K562 (cell line): ENCODE results near the gene ALG1L2. TPM values are rescaled to one million over a fixed set of nuclear protein-coding genes. Genes with fewer than 3 reads are reported as not detected.
A peak's percentile ranks its signal among the peaks of the same experiment; 100 is the strongest.
"Not testable (repeated sequence)": the region's sequence is repeated elsewhere in the genome, so short reads cannot be mapped to it uniquely, and the experiment has no call there.

ENCODE experiments used
- ATAC-seq: fragments of 200-7000 bp; cut with Tn5 transposase; 3 replicates; pipeline ENCODE4 v1.9.1; 2020; ENCODE audit warnings: moderate library complexity
- BruUV-seq: library from RNA; stranded (reverse); fragments of 400-500 nt; replicated peaks from 2 replicates; lab custom pipeline; 2021; lab: Mats Ljungman, UMichigan
- CTCF ChIA-PET: fragments of 300-600 bp; formaldehyde crosslinking; extraction: SDS; loops from one replicate; lab custom pipeline; 2021; ENCODE audit warnings: low intra/inter-chr PET ratio; lab: Yijun Ruan, JAX
- POLR2A ChIA-PET: fragments of 300-600, 350-650 bp; sonication (Branson Sonifier 250); formaldehyde crosslinking; extraction: SDS; loops from one replicate; lab custom pipeline; 2021; ENCODE audit warnings: antibody characterized with exemption, inconsistent platforms; lab: Yijun Ruan, JAX
- DNase-seq, 4 experiments: peaks; one replicate each; pipeline versions ENCODE4 v3.0.0 to v3.0.0-alpha.2; 2011 to 2018; ENCODE audit warnings: low spot score in 3 of 4, mixed read lengths in 3 of 4; ENCODE audit errors: extremely low read depth in 1 of 4
- FAIRE-seq: peaks from 2 replicates; lab custom pipeline; 2011; peaks lifted over from hg19 to GRCh38; lab: Jason Lieb, UNC
- H2AFZ ChIP-seq: 2 replicates; pipeline ENCODE4 v1.6.0; 2011; ENCODE audit warnings: low read depth, low read length, control low read depth, inconsistent platforms
- H3K27ac ChIP-seq: fragments of 200-600 bp; 3 replicates; pipeline ENCODE4 v1.8.0; 2011; ENCODE audit warnings: low read depth, mild to moderate bottlenecking, control low read depth, inconsistent platforms, low read length, moderate library complexity, mixed read lengths; ENCODE audit errors: extremely low read depth
- H3K27me3 ChIP-seq, 2 experiments: fragments of 300-600 bp in 1 of 2; 2 replicates in 1 of 2; 3 replicates in 1 of 2; pipeline versions ENCODE4 v1.6.0 to v1.8.0; 2011; ENCODE audit warnings: inconsistent platforms in 2 of 2, low read length in 2 of 2, mild to moderate bottlenecking in 1 of 2, mixed read lengths in 1 of 2, moderate library complexity in 1 of 2; ENCODE audit not compliant: control insufficient read depth in 2 of 2, insufficient read depth in 2 of 2
- H3K36me3 ChIP-seq: fragments of 300-600 bp; 3 replicates; pipeline ENCODE4 v1.8.0; 2011; ENCODE audit warnings: mild to moderate bottlenecking, low read length, inconsistent platforms; ENCODE audit not compliant: control insufficient read depth, insufficient read depth
- H3K4me1 ChIP-seq, 2 experiments: fragments of 200-600 bp in 1 of 2; replicated peaks in 1 of 2; 2 replicates in 1 of 2; 3 replicates in 1 of 2; pipeline versions ENCODE4 v1.5.1 to v1.8.0; 2011; ENCODE audit warnings: inconsistent platforms in 2 of 2, low read length in 2 of 2, mild to moderate bottlenecking in 1 of 2, mixed read lengths in 1 of 2, moderate library complexity in 1 of 2; ENCODE audit not compliant: control insufficient read depth in 2 of 2, insufficient read depth in 2 of 2
- H3K4me2 ChIP-seq: 2 replicates; pipeline ENCODE4 v1.6.1; 2011; ENCODE audit warnings: low read length, control low read depth, inconsistent platforms, mixed read lengths; ENCODE audit not compliant: insufficient read depth
- H3K4me3 ChIP-seq: fragments of 200-600 bp; sonication (generic), shearing (Covaris generic); 2 replicates; pipeline ENCODE4 v1.5.1; 2016; ENCODE audit warnings: control low read depth, inconsistent platforms
- H3K79me2 ChIP-seq: fragments of 200-600 bp; 3 replicates; pipeline ENCODE4 v1.8.0; 2011; ENCODE audit warnings: low read length, inconsistent platforms; ENCODE audit not compliant: control insufficient read depth, insufficient read depth
- H3K9ac ChIP-seq, 2 experiments: 2 replicates each; pipeline versions ENCODE4 v1.6.0 to v1.6.1; 2011; ENCODE audit warnings: low read depth in 2 of 2, low read length in 2 of 2, control low read depth in 1 of 2, inconsistent platforms in 1 of 2, mild to moderate bottlenecking in 1 of 2, mixed read lengths in 1 of 2; ENCODE audit not compliant: insufficient read depth in 1 of 2
- H3K9me1 ChIP-seq: one replicate; pipeline ENCODE4 v1.6.0; 2011; ENCODE audit warnings: inconsistent platforms, mild to moderate bottlenecking, low read length, moderate library complexity; ENCODE audit not compliant: control insufficient read depth, insufficient read depth
- H3K9me3 ChIP-seq: replicated peaks from 2 replicates; pipeline ENCODE4 v1.5.1; 2011; ENCODE audit warnings: low read depth, low read length, inconsistent platforms; ENCODE audit not compliant: control insufficient read depth, insufficient read depth
- H4K20me1 ChIP-seq: replicated peaks from 2 replicates; pipeline ENCODE4 v1.6.1; 2011; ENCODE audit warnings: low read length, inconsistent platforms, mixed read lengths; ENCODE audit not compliant: control insufficient read depth, insufficient read depth
- CC2D1A ChIP-seq: fragments of 450-650 bp; IDR thresholded peaks from 2 replicates; pipeline ENCODE4 v1.6.1; 2017; ENCODE audit warnings: mild to moderate bottlenecking
- DEAF1 ChIP-seq: fragments of 450-650 bp; formaldehyde crosslinking; IDR thresholded peaks from 2 replicates; pipeline ENCODE4 v1.4.0; 2020; ENCODE audit warnings: mild to moderate bottlenecking, moderate library complexity
- KDM1A ChIP-seq, 2 experiments: fragments of 450-650 bp; IDR thresholded peaks; 2 replicates each; pipeline ENCODE4 v1.6.1; 2016; ENCODE audit warnings: mild to moderate bottlenecking in 2 of 2
- SMC3 ChIP-seq: conservative IDR thresholded peaks from 2 replicates; pipeline ENCODE4 v1.6.1; 2011; ENCODE audit warnings: low read depth, low read length, improper control_type of control experiment; ENCODE audit not compliant: insufficient read depth
- STAG1 ChIP-seq: sonication (generic); formaldehyde crosslinking; IDR thresholded peaks from 2 replicates; pipeline ENCODE4 v1.5.0; 2020; ENCODE audit warnings: missing genetic modification reagents, borderline replicate concordance
- ZBTB40 ChIP-seq, 2 experiments: fragments of 450-650 bp in 1 of 2; sonication (generic) in 1 of 2; formaldehyde crosslinking in 1 of 2; IDR thresholded peaks; 2 replicates each; pipeline versions ENCODE4 v1.7.1 to v1.9.0; 2016 to 2022; ENCODE audit warnings: inconsistent platforms in 1 of 2, mild to moderate bottlenecking in 1 of 2, missing genetic modification reagents in 1 of 2
- WGBS: fragments of 100-300 bp; shearing (Covaris generic); methylation state at CpG from one replicate; pipeline ENCODE4 v1.1.6; 2016; ENCODE audit warnings: low coverage, mixed read lengths; ENCODE audit not compliant: insufficient coverage; ENCODE audit errors: missing lambda C conversion rate; 5-methylcytosine and 5-hydroxymethylcytosine counted together
- in situ Hi-C: fragments of 300-500 bp; cut with MboI; formaldehyde crosslinking; loops from 4 replicates; pipeline ENCODE4 v1.15.0; 2018; ENCODE audit warnings: inconsistent platforms, mixed read lengths
- intact Hi-C: fragments of 100-400 bp; cut with micrococcal nuclease; formaldehyde crosslinking; loops from 2 replicates; pipeline ENCODE4 v1.14.2; 2022
- polyA plus RNA-seq, 8 experiments: library from polyadenylated mRNA; depleted of rRNA in 4 of 8; stranded (reverse) in 5 of 8; unstranded in 3 of 8; fragments of >200 nt; fragmentation: Nextera tagmentation in 2 of 8; fragmentation: Illumina TruSeq in 1 of 8; extraction: Ambion mirVana in 2 of 8; extraction: Trizol in 1 of 8; gene quantifications; 2 replicates each; pipeline versions ENCODE4 v1.2.1 to v1.2.3, GENCODE V29; 2011 to 2014; ENCODE audit warnings: inconsistent platforms in 1 of 8, missing spikeins in 1 of 8
- total RNA-seq, 7 experiments: library from RNA; depleted of rRNA in 6 of 7; stranded (reverse); fragments of >200 nt in 6 of 7; fragmentation: Illumina TruSeq in 2 of 7; extraction: Trizol in 2 of 7; gene quantifications; 2 replicates each; pipeline versions ENCODE4 v1.2.1 to v1.2.3, GENCODE V29; 2011 to 2021; ENCODE audit warnings: low replicate concordance in 1 of 7

ALG1L2 gene
- total and polyA plus RNA-seq, 9 of the 15 experiments (the other 6 are each of a cell fraction or from before 2014, with no cell fraction given): 0.10 to 1.1 (median 0.33) TPM; not detected in 2

GRCh38 chr3:130097690-130098638 is 16.3 kb downstream of the ALG1L2 start:
- not testable (repeated sequence) for BruUV-seq, H3K4me3 ChIP-seq, H3K27ac ChIP-seq, ATAC-seq, H3K36me3 ChIP-seq, H3K9me3 ChIP-seq, H2AFZ ChIP-seq, H3K4me2 ChIP-seq, H4K20me1 ChIP-seq, FAIRE-seq, H3K9me1 ChIP-seq, DNase-seq, H3K27me3 ChIP-seq, H3K79me2 ChIP-seq, H3K9ac ChIP-seq
- intact Hi-C loops: loop anchor here (5.0 kb wide), 1 partner anchor 156 kb away; no protein-coding TSS in a partner anchor
- ChIA-PET CTCF (interaction anchor here (1.7 kb wide), 1 partner anchor 155 kb away, joined by 8 read pairs; no protein-coding TSS in a partner anchor), POLR2A (interaction anchor here (0.9 kb wide), 1 partner anchor 14 kb away, joined by 3 read pairs; no protein-coding TSS in a partner anchor)
- WGBS: 34% methylated on average over 12 of the region's 16 CpGs
- peaks cover 0 to 11% of the 10 kb centered on the region in 2 experiments; a peak in 4 of 5 replicates for H3K4me1 ChIP-seq
- in situ Hi-C loops: loop anchor here (5.0 kb wide), 1 partner anchor 156 kb away; no protein-coding TSS in a partner anchor
- 0 out of 2 replicates have a peak, but pooled peaks have one; percentile 21 for TF ChIP-seq CC2D1A
- TF ChIP-seq STAG1: 0 out of 2 replicates have a peak, but pooled peaks have one; percentile 10
- TF ChIP-seq ZBTB40 (IDR thresholded peaks at IDR 0.05): peak; percentile 93
- peak; percentile 62; the same call in 1 of the 2 replicates for TF ChIP-seq ZBTB40 (CRISPR knock-in tag; IDR thresholded peaks at IDR 0.05)
- TF ChIP-seq DEAF1 (CRISPR knock-in tag): peak; percentile 51; the same call in 1 of the 2 replicates
- 0 out of 2 replicates have a peak, but pooled peaks have one; percentile 14 for TF ChIP-seq SMC3
- peak in 1 of 2 experiments; percentile 31; a peak in 1 of 4 replicates for TF ChIP-seq KDM1A (IDR thresholded peaks at IDR 0.05)
